ENCODE data around the gene METTL3.

DNA sequence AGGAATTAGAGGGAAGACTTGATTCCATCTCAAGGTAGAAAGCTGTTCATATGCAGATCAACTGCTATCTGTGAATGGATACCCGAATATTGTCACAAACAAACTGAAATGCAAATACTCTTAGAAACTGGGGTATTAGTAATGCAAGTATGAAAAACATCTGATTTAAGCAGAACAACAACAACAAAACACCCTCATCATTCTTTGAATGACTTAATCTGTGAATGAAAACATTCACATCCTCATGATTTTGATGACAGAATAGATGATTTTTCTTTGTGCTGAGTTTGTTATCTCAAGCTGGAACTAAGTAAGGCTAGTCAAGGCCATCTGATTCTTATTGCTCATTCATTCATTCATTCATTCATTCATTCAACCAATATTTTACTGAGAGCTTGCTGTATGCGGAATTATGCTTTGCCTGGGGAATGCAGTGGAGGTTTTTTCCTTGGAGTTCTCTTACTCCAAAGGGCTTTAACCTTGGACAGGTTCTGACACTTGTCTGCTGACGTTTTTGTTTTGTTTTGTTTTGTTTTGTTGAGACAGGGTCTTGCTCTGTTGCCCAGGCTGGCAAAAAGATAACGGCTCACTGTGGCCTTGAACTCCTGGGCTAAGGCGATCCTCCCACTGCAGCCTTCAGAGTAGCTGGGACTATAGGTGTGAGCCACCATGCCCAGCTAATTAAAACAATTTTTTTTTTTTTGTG, 45.4 kb upstream of the METTL3 start:
- TF ChIP-seq POLR2AphosphoS5 (IDR thresholded peaks at IDR 0.05; ENCODE audit: low read depth, low read length) (no peak), POLR2A (IDR thresholded peaks at IDR 0.05; ENCODE audit: low read depth, low read length) (no peak)
